Measurements from ENCODE around the gene BNC2.

GRCh38 chr9:16744394-16744793 lies 126.1 kb downstream of the BNC2 start:
- no peak for TF ChIP-seq POLR2AphosphoS5 (IDR thresholded peaks at IDR 0.05)
- TF ChIP-seq CTCF (IDR thresholded peaks at IDR 0.05): no peak
- TF ChIP-seq EP300 (IDR thresholded peaks at IDR 0.05; ENCODE audit: low read depth): no peak
- TF ChIP-seq POLR2A (IDR thresholded peaks at IDR 0.05): no peak
